GM23248 (cell line): Measurements from ENCODE around the gene FARS2.

Experiments used
- EZH2 ChIP-seq: fragments of 200-600 bp; sonication (generic); IDR thresholded peaks from 2 replicates; pipeline ENCODE4 v1.6.1; 2018; ENCODE audit warnings: antibody characterized with exemption, mild to moderate bottlenecking; ENCODE audit not compliant: insufficient read depth, poor library complexity, severe bottlenecking
- EZH2phosphoT487 ChIP-seq: fragments of 200-600 bp; sonication (generic); IDR thresholded peaks from 2 replicates; pipeline ENCODE4 v1.6.1; 2018; ENCODE audit warnings: antibody characterized with exemption, moderate library complexity, mild to moderate bottlenecking, low read depth; ENCODE audit not compliant: insufficient read depth

DNA sequence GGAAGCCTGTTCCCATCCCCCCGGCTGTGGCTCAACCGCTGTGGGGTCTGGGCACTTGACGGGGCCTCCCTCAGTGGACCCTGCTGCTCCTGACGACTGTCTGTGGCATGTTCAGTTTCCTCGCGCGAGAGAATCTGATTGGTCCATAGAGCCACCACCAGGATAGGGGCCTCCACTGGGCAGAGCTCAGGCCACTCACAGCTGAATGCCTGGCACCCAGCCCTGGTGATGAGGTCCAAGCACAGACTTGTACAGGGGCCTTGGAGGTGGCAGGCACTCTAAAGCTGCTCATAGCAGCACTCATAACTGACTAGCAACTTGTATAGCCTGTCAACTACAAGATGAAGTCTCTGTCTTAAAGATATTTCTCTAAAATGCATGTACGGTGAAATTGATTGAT, 377.4 kb downstream of the FARS2 start:
- TF ChIP-seq EZH2 (no peak), EZH2phosphoT487 (no peak)
